ENCODE measurements around the gene SNX25. TPM values are rescaled to one million over a fixed set of nuclear protein-coding genes. Genes with fewer than 3 reads are reported as not detected.

The SNX25 gene
- total RNA-seq, result 10 to 100 TPM; 18.9 to 21.6 TPM

DNA sequence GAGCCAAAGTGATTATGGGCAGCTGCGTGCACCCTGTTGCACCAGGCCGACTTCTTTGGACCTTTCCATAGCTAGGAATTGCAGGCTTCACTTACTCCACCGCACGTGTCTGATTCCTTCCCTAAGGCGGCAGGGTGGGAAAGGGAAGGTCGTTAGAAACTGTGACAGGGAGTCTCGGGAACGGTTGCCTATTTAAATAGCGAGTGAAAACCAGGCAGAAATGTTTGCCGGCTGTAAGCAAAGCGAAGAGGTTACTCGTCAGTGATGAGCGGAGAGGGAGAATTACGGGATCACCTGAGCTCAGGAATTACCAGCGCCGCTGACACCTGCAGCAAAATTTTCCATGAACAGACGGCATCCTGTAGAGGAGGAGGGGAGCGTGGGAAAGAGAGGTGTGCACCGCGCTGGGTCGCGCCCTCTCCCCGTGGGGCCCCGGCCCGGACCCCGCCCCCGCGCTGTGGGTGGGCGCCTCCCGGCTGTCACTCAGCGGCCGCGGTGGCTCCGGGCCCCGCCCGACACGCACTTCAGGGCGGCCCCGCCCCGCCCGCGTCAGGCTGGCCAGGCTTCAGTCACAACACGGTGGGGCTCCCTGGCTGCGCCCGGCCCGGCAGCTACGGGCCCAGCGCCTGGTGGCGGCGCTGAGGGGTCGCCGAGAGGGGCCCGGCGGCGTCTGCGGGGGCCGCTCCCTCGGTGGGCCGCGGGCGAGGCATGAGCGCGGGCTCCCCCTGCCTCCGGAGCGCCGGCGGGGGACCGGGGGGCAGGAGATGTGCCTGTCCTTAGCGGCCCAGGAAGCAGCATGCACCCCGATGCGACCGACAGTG lies at the start of gene SNX25:
Gene SNX25 (plus strand): TSS at position 568 of the 821 bp plus-strand sequence. CDS start 229 bp downstream, at position 797.
- peak; percentile 91 for DNase-seq
- Mint-ChIP-seq H3K27me3 (no peaks in the 10 kb centered on the region), H3K4me1 (ENCODE audit: low read depth) (peaks cover 46% of the 10 kb centered on the region), H3K9me3 (no peaks in the 10 kb centered on the region), H3K27ac (peak within 1 kb of the TSS; percentile 72), H3K36me3 (no peaks in the 10 kb centered on the region), H3K4me3 (peak within 1 kb of the TSS; percentile 88)
- ChIA-PET POLR2A (interaction anchor here (1.0 to 1.8 kb wide), 4 partner anchors 13 to 186 kb away, joined by 3 to 8 read pairs (median 4); partner anchors contain the start of genes LRP2BP and SLC25A4), CTCF (interaction anchor here (1.0 to 2.2 kb wide), 3 partner anchors 25 to 186 kb away, joined by 4 to 10 read pairs (median 4); partner anchors contain the start of gene LRP2BP)
- intact Hi-C loops (cut with micrococcal nuclease), result loop anchor here (1.0 to 10.0 kb wide), 3 partner anchors 187 to 986 kb away; partner anchors contain the start of genes ANKRD37, CCDC110 and CYP4V2

DNA sequence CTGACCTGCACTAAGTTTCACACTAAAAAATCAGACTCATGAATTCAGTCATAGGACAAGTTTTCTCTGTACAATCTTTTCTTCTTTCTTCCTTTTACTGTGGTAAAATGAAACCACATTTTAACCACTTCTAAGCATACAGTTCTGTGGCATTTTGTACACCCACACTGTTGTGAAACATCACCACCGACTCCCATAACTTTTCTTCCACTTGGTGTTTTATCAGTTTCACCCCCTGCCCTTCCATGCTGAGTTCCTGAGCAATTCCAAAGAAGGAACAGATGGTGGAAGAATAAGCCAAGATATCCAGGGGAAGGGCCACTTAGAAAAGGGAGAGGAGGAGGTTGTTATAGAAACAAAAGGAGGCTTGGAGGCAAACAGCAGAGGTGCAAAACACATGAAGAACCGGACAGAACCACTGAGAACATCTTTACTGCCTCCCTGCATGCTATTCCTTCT lies 43.8 kb upstream of the SNX25 start:
- intact Hi-C loops (cut with micrococcal nuclease), result loop anchor here (1.0 to 2.0 kb wide), 2 partner anchors 22 to 39 kb away; partner anchors contain the start of gene SLC25A4
- POLR2A ChIA-PET, result interaction anchor here (0.7 to 2.9 kb wide), 2 partner anchors 22 to 238 kb away, joined by 3 to 6 read pairs; partner anchors contain the start of gene SLC25A4
- CTCF ChIA-PET, result interaction anchor here (1.9 kb wide), 1 partner anchor 18 kb away, joined by 7 read pairs; no protein-coding TSS in a partner anchor
- H3K4me3 Mint-ChIP-seq, result no peak overlapping the region
- no peak for DNase-seq
- no peaks in the 10 kb centered on the region for H3K27me3 Mint-ChIP-seq
- H3K9me3 Mint-ChIP-seq, result no peaks in the 10 kb centered on the region
- H3K27ac Mint-ChIP-seq, result no peak overlapping the region
- H3K4me1 Mint-ChIP-seq (ENCODE audit: low read depth), result peaks cover 20% of the 10 kb centered on the region
- peaks cover 50% of the 10 kb centered on the region for H3K36me3 Mint-ChIP-seq

DNA sequence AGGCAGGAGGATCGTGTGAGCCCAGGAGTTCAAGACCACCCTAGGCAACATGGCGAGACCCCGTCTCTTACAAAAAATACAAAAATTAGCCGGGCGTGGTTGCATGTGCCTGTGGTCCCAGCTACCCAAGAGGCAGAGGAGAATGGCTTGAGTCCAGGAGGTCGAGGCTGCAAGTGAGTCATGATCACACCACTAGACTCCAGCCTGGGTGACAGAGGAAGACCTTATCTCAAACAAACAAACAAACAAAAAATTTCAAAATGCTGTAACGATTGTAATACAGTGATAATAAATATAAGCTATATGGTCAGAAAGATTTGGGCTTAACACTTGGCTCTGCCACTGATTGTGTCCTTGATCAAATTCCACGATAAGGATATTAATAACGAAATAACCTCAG lies 42.2 kb upstream of the SNX25 start:
- peaks cover 20% of the 10 kb centered on the region for H3K4me1 Mint-ChIP-seq (ENCODE audit: low read depth)
- ChIA-PET POLR2A (interaction anchor here (2.9 kb wide), 1 partner anchor 24 kb away, joined by 6 read pairs; the partner anchor contains the start of gene SLC25A4), CTCF (interaction anchor here (1.0 to 1.3 kb wide), 4 partner anchors 9 to 431 kb away, joined by 3 to 5 read pairs (median 5); no protein-coding TSS in a partner anchor)
- H3K27me3 Mint-ChIP-seq, result no peaks in the 10 kb centered on the region
- H3K4me3 Mint-ChIP-seq, result no peak overlapping the region
- intact Hi-C loops (cut with micrococcal nuclease), result no loop called here
- H3K9me3 Mint-ChIP-seq, result no peaks in the 10 kb centered on the region
- DNase-seq, result no peak
- peaks cover 47% of the 10 kb centered on the region for H3K36me3 Mint-ChIP-seq
- no peak overlapping the region for H3K27ac Mint-ChIP-seq

DNA sequence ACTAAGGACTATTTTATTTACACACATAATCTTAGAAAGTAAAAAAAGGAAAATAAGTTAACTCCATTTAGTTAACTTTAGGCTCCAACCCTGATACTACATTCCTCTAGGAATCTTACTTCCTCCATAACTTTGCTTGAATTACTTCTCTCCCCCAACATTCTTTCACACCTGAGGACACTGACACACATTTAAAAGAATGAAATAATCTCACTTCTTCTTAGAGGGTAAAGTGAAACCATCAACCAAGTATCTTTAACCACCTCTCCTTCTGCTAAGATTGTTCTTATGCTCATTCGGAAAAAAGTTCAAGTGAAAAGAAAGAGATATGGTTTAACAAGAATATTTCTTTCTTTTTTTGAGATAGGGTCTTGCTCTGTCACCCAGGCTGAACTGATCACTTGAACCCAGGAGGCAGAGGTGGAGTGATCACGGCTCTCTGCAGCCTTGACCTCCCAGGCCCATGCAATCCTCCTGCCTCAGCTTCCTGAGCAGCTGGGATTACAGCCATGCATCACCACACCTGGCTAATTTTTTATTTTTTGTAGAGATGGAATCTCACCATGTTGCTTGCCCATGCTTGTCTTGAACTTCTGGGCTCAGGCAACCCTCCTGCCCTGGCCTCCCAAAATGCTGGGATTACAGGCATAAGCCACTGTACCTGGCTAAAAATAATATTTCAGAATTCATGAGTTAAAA lies 37.9 kb upstream of the SNX25 start:
- peaks cover 46% of the 10 kb centered on the region for H3K36me3 Mint-ChIP-seq
- ChIA-PET POLR2A (no interaction called here), CTCF (no interaction called here)
- no peak for DNase-seq
- H3K4me1 Mint-ChIP-seq (ENCODE audit: low read depth), result peaks cover 5% of the 10 kb centered on the region
- no peaks in the 10 kb centered on the region for H3K27me3 Mint-ChIP-seq
- no peaks in the 10 kb centered on the region for H3K9me3 Mint-ChIP-seq
- intact Hi-C loops (cut with micrococcal nuclease), result no loop called here
- H3K4me3 Mint-ChIP-seq, result no peak overlapping the region
- no peak overlapping the region for H3K27ac Mint-ChIP-seq

DNA sequence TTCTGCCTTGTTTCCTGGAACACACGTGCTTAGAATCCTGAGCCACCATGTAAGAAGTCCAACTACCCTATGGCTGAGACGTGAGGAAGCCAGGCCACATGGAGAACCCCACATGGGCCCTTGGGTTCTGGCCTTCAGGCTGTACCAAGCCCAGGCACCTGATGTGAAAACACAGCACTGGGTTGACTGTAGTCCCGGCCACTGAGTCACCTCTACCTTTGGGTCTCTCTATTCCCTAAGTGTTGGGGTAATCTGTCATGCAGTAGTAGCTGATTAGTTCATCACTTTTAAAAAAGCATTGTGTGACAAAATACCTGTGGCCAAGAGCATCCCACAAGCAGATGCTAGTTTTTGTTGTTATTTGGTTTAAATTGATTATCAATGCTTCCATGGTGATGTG lies 29.9 kb upstream of the SNX25 start:
- H3K9me3 Mint-ChIP-seq, result no peaks in the 10 kb centered on the region
- H3K4me1 Mint-ChIP-seq (ENCODE audit: low read depth), result peaks cover 31% of the 10 kb centered on the region
- no peaks in the 10 kb centered on the region for H3K27me3 Mint-ChIP-seq
- intact Hi-C loops (cut with micrococcal nuclease), result no loop called here
- ChIA-PET POLR2A (no interaction called here), CTCF (no interaction called here)
- H3K36me3 Mint-ChIP-seq, result peaks cover 17% of the 10 kb centered on the region
- DNase-seq, result peak; percentile 18
- no peak overlapping the region for H3K27ac Mint-ChIP-seq
- no peak overlapping the region for H3K4me3 Mint-ChIP-seq

DNA sequence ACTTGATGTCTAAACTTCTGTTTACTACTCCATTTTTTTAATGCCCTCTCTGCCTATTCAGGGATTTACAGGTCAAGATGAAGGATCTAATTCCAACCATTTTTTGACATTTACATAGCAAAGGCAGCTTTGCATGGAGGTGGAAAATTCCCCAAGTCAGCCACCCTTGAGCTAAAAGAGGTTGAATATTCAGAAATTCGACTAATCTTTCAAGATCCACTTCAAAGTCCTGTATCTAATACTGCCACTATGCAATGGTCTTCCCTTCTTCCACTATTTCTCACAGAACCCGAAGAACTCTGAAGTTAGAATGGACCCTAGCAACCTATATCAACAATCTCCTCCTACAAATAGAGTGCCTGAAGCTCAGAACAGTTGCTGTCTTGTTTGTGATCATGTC lies 27.2 kb upstream of the SNX25 start:
- Mint-ChIP-seq H3K36me3 (peaks cover 9% of the 10 kb centered on the region), H3K4me3 (no peak overlapping the region), H3K27me3 (no peaks in the 10 kb centered on the region), H3K4me1 (ENCODE audit: low read depth) (peaks cover 41% of the 10 kb centered on the region), H3K27ac (no peak overlapping the region), H3K9me3 (no peaks in the 10 kb centered on the region)
- no peak for DNase-seq
- intact Hi-C loops (cut with micrococcal nuclease), result loop anchor here (5.0 kb wide), 1 partner anchor 40 kb away; the partner anchor contains the start of gene SLC25A4
- POLR2A ChIA-PET, result no interaction called here
- CTCF ChIA-PET, result interaction anchor here (0.6 to 6.2 kb wide), 5 partner anchors 16 to 189 kb away, joined by 5 to 51 read pairs (median 7); no protein-coding TSS in a partner anchor

DNA sequence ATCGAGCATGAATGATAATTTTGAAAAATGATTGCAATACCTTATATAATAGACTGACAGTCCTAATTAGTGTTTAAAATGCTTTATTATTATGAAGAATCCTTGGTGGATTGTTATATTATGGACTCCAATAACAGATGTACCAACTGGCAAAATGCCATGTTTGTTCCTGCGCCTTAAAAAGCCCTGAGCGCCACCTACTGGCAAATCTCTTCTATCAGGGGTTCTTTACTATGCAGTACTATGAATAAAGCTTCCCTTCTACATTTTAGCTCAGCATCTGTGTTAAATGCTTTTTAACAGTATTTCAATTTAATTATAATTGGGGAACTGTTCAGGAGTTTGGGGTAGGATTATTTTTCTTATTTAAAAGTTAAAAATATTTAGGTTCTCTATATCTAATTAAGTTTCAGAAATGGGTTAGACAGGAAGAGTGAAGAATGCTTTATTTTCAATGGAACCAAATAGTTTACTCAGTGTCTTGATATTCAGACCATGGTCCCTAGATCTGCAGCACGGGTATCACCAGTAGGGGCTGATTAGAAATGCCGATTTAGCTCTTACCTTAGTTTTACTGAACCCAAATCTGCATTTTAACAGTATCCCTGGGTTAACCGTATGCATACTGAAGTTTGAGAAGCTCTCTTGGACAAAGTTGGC lies 25.6 kb upstream of the SNX25 start:
- DNase-seq, result peak; percentile 78
- ChIA-PET CTCF (interaction anchor here (0.6 to 6.2 kb wide), 31 partner anchors 9 to 215 kb away, joined by 3 to 51 read pairs (median 5); partner anchors contain the start of genes ANKRD37, CFAP97, LRP2BP and SLC25A4), POLR2A (interaction anchor here (1.1 kb wide), 1 partner anchor 25 kb away, joined by 4 read pairs; the partner anchor contains the start of gene SNX25)
- peaks cover 12% of the 10 kb centered on the region for H3K36me3 Mint-ChIP-seq
- H3K9me3 Mint-ChIP-seq, result no peaks in the 10 kb centered on the region
- no peak overlapping the region for H3K4me3 Mint-ChIP-seq
- peaks cover 42% of the 10 kb centered on the region for H3K4me1 Mint-ChIP-seq (ENCODE audit: low read depth)
- intact Hi-C loops (cut with micrococcal nuclease), result loop anchor here (1.0 to 5.0 kb wide), 2 partner anchors 41 to 144 kb away; partner anchors contain the start of gene SLC25A4
- no peak overlapping the region for H3K27ac Mint-ChIP-seq
- H3K27me3 Mint-ChIP-seq, result no peaks in the 10 kb centered on the region

DNA sequence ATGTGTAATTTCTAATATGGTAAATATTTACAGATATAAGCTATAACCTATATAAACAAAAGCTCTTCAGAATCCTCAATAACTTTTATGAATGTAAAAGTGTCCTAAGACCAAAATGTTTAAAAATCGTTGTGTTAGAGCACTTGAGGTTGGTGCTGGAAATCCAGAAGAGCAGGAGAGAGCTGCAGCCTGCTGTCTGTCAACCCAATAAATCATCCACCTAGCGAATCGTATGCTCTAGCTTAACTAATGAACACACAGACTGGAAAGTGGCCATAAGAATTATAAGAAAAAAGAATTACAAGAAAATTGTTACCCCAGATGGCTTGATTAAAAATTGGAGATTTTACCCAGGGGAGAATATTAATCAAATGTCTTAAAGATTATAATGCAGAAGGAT lies 22.6 kb upstream of the SNX25 start:
- Mint-ChIP-seq H3K9me3 (no peaks in the 10 kb centered on the region), H3K27me3 (no peaks in the 10 kb centered on the region), H3K4me3 (no peak overlapping the region), H3K4me1 (ENCODE audit: low read depth) (peaks cover 38% of the 10 kb centered on the region), H3K27ac (no peak overlapping the region), H3K36me3 (peaks cover 23% of the 10 kb centered on the region)
- intact Hi-C loops (cut with micrococcal nuclease), result no loop called here
- no peak for DNase-seq
- ChIA-PET POLR2A (interaction anchor here (0.8 kb wide), 1 partner anchor 37 kb away, joined by 3 read pairs; no protein-coding TSS in a partner anchor), CTCF (interaction anchor here (0.6 to 6.2 kb wide), 8 partner anchors 13 to 622 kb away, joined by 3 to 51 read pairs (median 4); no protein-coding TSS in a partner anchor)

DNA sequence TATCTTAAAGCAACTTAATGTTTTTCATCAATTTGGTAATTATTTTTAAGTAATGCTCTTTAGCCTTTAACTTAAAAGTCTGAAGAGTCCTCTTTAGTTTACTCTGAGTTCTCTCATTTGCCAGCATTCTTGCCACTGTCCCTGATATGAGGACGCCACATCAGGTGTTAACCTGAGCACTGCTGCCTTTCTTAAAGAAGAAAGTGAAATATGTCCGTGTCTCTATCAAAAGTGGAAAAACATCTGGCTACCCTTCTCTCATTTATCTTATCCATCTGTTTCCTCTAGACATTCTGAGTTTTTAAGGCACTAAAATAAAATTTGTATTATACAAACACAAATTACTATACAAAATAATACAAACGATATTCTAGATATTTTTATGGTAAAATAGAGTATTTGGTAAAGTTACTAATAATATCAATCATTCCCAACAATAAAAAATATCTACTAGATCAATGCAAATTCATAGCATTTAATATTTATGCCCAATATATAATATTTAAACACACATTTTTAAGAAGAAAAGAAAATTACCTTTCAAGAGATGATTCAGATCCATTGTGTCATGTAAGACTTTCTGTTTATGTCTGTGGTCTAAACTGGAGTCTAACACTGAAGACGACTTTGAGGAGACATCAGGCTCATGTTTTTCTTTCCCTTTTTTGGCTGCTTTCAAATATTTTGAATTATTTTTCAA lies 19.6 kb upstream of the SNX25 start:
- DNase-seq, result no peak
- H3K36me3 Mint-ChIP-seq, result peaks cover 22% of the 10 kb centered on the region
- no peak overlapping the region for H3K27ac Mint-ChIP-seq
- no peaks in the 10 kb centered on the region for H3K9me3 Mint-ChIP-seq
- CTCF ChIA-PET, result no interaction called here
- POLR2A ChIA-PET, result no interaction called here
- intact Hi-C loops (cut with micrococcal nuclease), result no loop called here
- H3K4me3 Mint-ChIP-seq, result no peak overlapping the region
- no peaks in the 10 kb centered on the region for H3K27me3 Mint-ChIP-seq
- peaks cover 38% of the 10 kb centered on the region for H3K4me1 Mint-ChIP-seq (ENCODE audit: low read depth)

DNA sequence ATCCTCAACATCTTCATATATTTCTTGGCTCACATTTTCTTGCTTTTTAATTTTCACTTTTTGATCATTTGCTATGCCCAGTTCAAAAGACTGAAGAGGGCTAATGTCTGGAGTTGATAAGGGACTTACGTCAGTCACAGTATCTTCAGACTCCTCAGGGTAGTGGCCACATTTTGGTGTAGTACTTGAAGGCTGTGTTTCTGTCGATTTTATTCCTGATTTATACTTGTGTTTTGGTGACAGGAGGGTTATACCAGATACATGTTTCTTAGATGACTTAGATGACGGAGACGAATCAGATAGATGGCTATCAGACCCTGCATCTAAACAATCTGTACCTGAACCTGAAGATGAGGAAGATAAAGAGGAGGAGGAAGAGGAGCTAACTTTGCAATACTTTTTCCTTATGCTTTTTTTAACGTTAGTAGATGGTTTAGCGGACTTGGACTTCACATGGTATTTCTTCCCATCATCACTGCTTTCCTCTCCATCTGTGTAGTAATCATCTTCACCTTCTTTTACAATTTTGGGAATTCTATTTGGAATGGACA lies 19.0 kb upstream of the SNX25 start:
- no peak for DNase-seq
- intact Hi-C loops (cut with micrococcal nuclease), result no loop called here
- POLR2A ChIA-PET, result no interaction called here
- no peaks in the 10 kb centered on the region for H3K27me3 Mint-ChIP-seq
- no peaks in the 10 kb centered on the region for H3K9me3 Mint-ChIP-seq
- peaks cover 26% of the 10 kb centered on the region for H3K36me3 Mint-ChIP-seq
- H3K4me1 Mint-ChIP-seq (ENCODE audit: low read depth), result peaks cover 40% of the 10 kb centered on the region
- CTCF ChIA-PET, result no interaction called here
- H3K27ac Mint-ChIP-seq, result no peak overlapping the region
- H3K4me3 Mint-ChIP-seq, result no peak overlapping the region

DNA sequence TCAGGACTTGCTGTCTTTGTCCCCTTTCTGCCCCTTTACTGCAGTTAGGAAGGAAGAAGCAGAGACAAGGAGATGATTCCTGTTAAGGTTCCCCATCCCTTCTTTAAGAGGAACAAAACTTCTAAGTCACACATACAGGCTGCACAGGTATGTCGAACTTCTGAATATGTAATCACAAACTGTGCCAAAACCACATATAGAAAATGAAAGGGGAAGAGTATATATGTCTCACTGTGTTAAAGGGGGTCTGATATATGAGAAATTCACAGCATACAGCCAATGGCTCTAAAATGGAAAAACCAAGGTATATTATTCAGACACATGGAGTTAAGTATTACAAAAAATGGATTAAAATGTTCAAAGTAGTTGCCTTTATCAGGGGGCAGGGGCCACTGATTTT lies 17.3 kb upstream of the SNX25 start:
- intact Hi-C loops (cut with micrococcal nuclease), result no loop called here
- Mint-ChIP-seq H3K36me3 (peaks cover 28% of the 10 kb centered on the region), H3K9me3 (no peaks in the 10 kb centered on the region), H3K27me3 (no peaks in the 10 kb centered on the region), H3K27ac (no peak overlapping the region), H3K4me1 (ENCODE audit: low read depth) (peaks cover 39% of the 10 kb centered on the region), H3K4me3 (no peak overlapping the region)
- ChIA-PET POLR2A (interaction anchor here (0.7 kb wide), 1 partner anchor 152 kb away, joined by 3 read pairs; no protein-coding TSS in a partner anchor), CTCF (no interaction called here)
- no peak for DNase-seq

Measured in activated CD4-positive, alpha-beta memory T cell treated with anti-CD3 and anti-CD28 coated beads for 36 hours (primary cell).